OCI-LY3 (cell line): ENCODE data around the gene PDE1A.

Source experiments
- CTCF ChIP-seq: fragments of 200-600, 300-600 bp; sonication (generic); IDR thresholded peaks from 2 replicates; pipeline ENCODE4 v1.5.1; 2014; ENCODE audit warnings: antibody characterized with exemption, low read length, low read depth
- EZH2phosphoT487 ChIP-seq: fragments of 200-600 bp; shearing (Covaris generic); IDR thresholded peaks from 2 replicates; pipeline ENCODE4 v1.6.1; 2018; ENCODE audit warnings: antibody characterized with exemption, mixed run types, low read depth

- TF ChIP-seq CTCF: no peak
- no peak for TF ChIP-seq EZH2phosphoT487
These were observed 200.0 kb downstream of the PDE1A start for GRCh38 chr2:182226807-182227206.
